Neural progenitor cell (in vitro differentiated cells): ENCODE data around the gene PKD1L1. TPM values are rescaled to one million over a fixed set of nuclear protein-coding genes. Genes with fewer than 3 reads are reported as not detected.

Source experiments
- DNase-seq: peaks from one replicate; pipeline ENCODE4 v3.0.0-alpha.2; 2016; ENCODE audit warnings: low spot score
- H2AFZ ChIP-seq: fragments of 200-600 bp; sonication (generic); replicated peaks from 2 replicates; pipeline ENCODE4 v1.6.1; 2016; ENCODE audit warnings: antibody characterized with exemption
- H3F3A ChIP-seq: fragments of 200-600 bp; sonication (generic); 2 replicates; pipeline ENCODE4 v1.6.1; 2016; ENCODE audit warnings: antibody characterized with exemption, low read depth
- H3K27ac ChIP-seq: fragments of 200-600 bp; sonication (generic); 2 replicates; pipeline ENCODE4 v1.5.1; 2016; ENCODE audit warnings: mild to moderate bottlenecking
- H3K27me3 ChIP-seq: fragments of 200-600 bp; sonication (generic); 2 replicates; pipeline ENCODE4 v1.6.1; 2016; ENCODE audit warnings: mild to moderate bottlenecking, moderate library complexity
- H3K36me3 ChIP-seq: fragments of 200-600 bp; sonication (generic); 2 replicates; pipeline ENCODE4 v1.5.1; 2016
- H3K4me1 ChIP-seq: fragments of 200-600 bp; sonication (generic); 2 replicates; pipeline ENCODE4 v1.6.1; 2016; ENCODE audit warnings: mixed run types
- H3K4me2 ChIP-seq: fragments of 200-600 bp; sonication (generic); 2 replicates; pipeline ENCODE4 v1.6.1; 2016
- H3K4me3 ChIP-seq: fragments of 200-600 bp; sonication (generic); 2 replicates; pipeline ENCODE4 v1.5.1; 2016
- H3K79me2 ChIP-seq: fragments of 200-600 bp; sonication (generic); 2 replicates; pipeline ENCODE4 v1.6.1; 2016; ENCODE audit warnings: low read depth
- H3K9ac ChIP-seq: fragments of 200-600 bp; sonication (generic); 2 replicates; pipeline ENCODE4 v1.6.1; 2016
- H3K9me3 ChIP-seq: fragments of 200-600 bp; sonication (generic); 2 replicates; pipeline ENCODE4 v1.5.1; 2016; ENCODE audit warnings: low read depth
- H4K20me1 ChIP-seq: fragments of 200-600 bp; sonication (generic); 2 replicates; pipeline ENCODE4 v1.6.1; 2016; ENCODE audit warnings: low read depth
- H3K27ac Mint-ChIP-seq: 3 replicates; pipeline ENCODE4 v1.8.0; 2021; ENCODE audit warnings: mixed read lengths
- H3K27me3 Mint-ChIP-seq: 2 replicates; pipeline ENCODE4 v1.8.0; 2022; ENCODE audit warnings: low read depth, mild to moderate bottlenecking, inconsistent platforms, moderate library complexity, mixed read lengths; ENCODE audit not compliant: insufficient read depth
- H3K36me3 Mint-ChIP-seq: 3 replicates; pipeline ENCODE4 v1.8.0; 2021; ENCODE audit warnings: mixed read lengths
- H3K4me1 Mint-ChIP-seq: 3 replicates; pipeline ENCODE4 v1.8.0; 2021; ENCODE audit warnings: mixed read lengths
- H3K4me3 Mint-ChIP-seq: 3 replicates; pipeline ENCODE4 v1.8.0; 2021; ENCODE audit warnings: mild to moderate bottlenecking, moderate library complexity, mixed read lengths
- H3K9me3 Mint-ChIP-seq: 3 replicates; pipeline ENCODE4 v1.8.0; 2020; ENCODE audit warnings: mixed read lengths
- EZH2 ChIP-seq: fragments of 200-600 bp; sonication (generic); IDR thresholded peaks from 2 replicates; pipeline ENCODE4 v1.6.1; 2017; ENCODE audit warnings: antibody characterized with exemption, mild to moderate bottlenecking, moderate library complexity
- EZH2phosphoT487 ChIP-seq: fragments of 200-600 bp; sonication (generic); IDR thresholded peaks from 2 replicates; pipeline ENCODE4 v1.6.1; 2017; ENCODE audit warnings: antibody characterized with exemption
- total RNA-seq: library from RNA; depleted of rRNA; stranded (reverse); fragments of >200 nt; gene quantifications from 2 replicates; pipeline ENCODE4 v1.2.3, GENCODE V29; 2015; ENCODE audit warnings: low replicate concordance
- TF ChIP-seq, protein P1 (sequence below): fragments of 200-600 bp; sonication (generic); IDR thresholded peaks from 2 replicates; pipeline ENCODE4 v1.5.1; 2017; ENCODE audit warnings: antibody characterized with exemption, mild to moderate bottlenecking

The PKD1L1 gene
- total RNA-seq, 1 donor from 2014 or later, result 0.07 TPM

DNA sequence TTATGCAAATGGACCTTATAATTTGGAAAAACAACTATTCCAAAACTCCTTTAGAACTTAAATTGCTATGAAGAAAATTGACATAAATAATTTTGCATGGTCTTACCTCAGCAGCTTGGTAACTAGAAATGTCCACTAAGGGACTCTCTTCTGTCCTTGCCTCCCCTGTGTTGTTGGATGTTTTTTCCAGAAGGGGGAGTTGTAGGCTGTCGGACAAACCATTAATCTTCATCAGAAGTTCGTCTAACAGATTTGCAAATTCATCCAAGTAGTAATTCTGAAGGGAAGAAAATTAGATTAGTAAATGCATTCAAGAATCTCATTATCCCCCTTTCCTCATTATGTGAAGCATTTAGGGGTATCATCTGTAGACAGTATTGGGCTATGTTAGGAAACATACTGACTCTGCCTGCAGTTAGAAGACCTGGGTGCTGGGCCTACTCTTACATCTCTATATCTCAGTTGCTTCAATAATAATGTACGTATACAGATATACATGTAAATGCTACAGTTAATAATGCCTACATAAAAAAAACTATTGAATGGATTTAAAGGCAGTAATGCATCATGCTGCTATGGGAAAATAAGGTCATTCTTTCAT lies 155.6 kb downstream of the PKD1L1 start:
- no peaks in the 10 kb centered on the region for H3K27me3 Mint-ChIP-seq
- Histone ChIP-seq H3K27ac (no peak overlapping the region), H3K9me3 (no peaks in the 10 kb centered on the region), H2AFZ (no peak overlapping the region), H3K4me2 (no peak overlapping the region), H4K20me1 (no peaks in the 10 kb centered on the region), H3K36me3 (no peaks in the 10 kb centered on the region), H3K4me1 (no peaks in the 10 kb centered on the region), H3F3A (no peaks in the 10 kb centered on the region), H3K4me3 (no peak overlapping the region), H3K27me3 (no peaks in the 10 kb centered on the region), H3K79me2 (no peaks in the 10 kb centered on the region), H3K9ac (no peak overlapping the region)
- peak; percentile 25 for DNase-seq
- H3K4me1 Mint-ChIP-seq, result no peaks in the 10 kb centered on the region
- TF ChIP-seq, protein P1, sequence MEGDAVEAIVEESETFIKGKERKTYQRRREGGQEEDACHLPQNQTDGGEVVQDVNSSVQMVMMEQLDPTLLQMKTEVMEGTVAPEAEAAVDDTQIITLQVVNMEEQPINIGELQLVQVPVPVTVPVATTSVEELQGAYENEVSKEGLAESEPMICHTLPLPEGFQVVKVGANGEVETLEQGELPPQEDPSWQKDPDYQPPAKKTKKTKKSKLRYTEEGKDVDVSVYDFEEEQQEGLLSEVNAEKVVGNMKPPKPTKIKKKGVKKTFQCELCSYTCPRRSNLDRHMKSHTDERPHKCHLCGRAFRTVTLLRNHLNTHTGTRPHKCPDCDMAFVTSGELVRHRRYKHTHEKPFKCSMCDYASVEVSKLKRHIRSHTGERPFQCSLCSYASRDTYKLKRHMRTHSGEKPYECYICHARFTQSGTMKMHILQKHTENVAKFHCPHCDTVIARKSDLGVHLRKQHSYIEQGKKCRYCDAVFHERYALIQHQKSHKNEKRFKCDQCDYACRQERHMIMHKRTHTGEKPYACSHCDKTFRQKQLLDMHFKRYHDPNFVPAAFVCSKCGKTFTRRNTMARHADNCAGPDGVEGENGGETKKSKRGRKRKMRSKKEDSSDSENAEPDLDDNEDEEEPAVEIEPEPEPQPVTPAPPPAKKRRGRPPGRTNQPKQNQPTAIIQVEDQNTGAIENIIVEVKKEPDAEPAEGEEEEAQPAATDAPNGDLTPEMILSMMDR, result peak; percentile 58
- TF ChIP-seq EZH2, result no peak
- TF ChIP-seq EZH2phosphoT487, result no peak
- no peaks in the 10 kb centered on the region for H3K36me3 Mint-ChIP-seq
- no peaks in the 10 kb centered on the region for H3K9me3 Mint-ChIP-seq
- no peak overlapping the region for H3K27ac Mint-ChIP-seq
- H3K4me3 Mint-ChIP-seq, result no peak overlapping the region

- Histone ChIP-seq H4K20me1 (no peaks in the 10 kb centered on the region), H3K27ac (no peak overlapping the region), H2AFZ (no peak overlapping the region), H3F3A (no peaks in the 10 kb centered on the region), H3K36me3 (no peaks in the 10 kb centered on the region), H3K4me1 (peaks cover under 1% of the 10 kb centered on the region), H3K9ac (no peak overlapping the region), H3K9me3 (no peaks in the 10 kb centered on the region), H3K4me2 (no peak overlapping the region), H3K4me3 (no peak overlapping the region), H3K27me3 (no peaks in the 10 kb centered on the region), H3K79me2 (no peaks in the 10 kb centered on the region)
- Mint-ChIP-seq H3K27ac (no peak overlapping the region), H3K4me1 (peaks cover 5% of the 10 kb centered on the region), H3K4me3 (no peak overlapping the region), H3K9me3 (no peaks in the 10 kb centered on the region), H3K36me3 (no peaks in the 10 kb centered on the region), H3K27me3 (no peaks in the 10 kb centered on the region)
- TF ChIP-seq EZH2phosphoT487 (no peak), EZH2 (no peak)
- TF ChIP-seq, protein P1, result no peak
- no peak for DNase-seq
These were observed 156.6 kb downstream of the PKD1L1 start for GRCh38 chr7:47791682-47792081.

DNA sequence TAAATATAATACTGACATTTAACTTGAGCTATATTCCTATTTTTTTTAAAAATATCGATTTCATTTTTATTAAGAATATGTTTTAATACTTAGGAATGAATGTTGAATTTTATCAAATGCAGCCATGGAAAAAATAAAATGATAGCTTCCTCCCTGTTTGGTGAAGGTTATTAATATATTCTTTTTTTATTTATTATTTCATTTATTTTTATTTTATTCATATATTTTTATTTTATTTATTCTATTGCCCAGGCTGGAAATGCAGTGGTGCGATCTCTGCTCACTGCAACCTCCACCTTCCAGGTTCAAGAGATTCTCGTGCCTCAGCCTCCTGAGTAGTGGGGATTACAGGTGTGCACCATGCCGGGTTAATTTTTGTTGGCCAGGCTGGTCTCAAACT lies 160.2 kb downstream of the PKD1L1 start:
- no peak overlapping the region for H3K9ac ChIP-seq
- H3F3A ChIP-seq, result no peaks in the 10 kb centered on the region

More for the DNA sequence above, 160.2 kb downstream of the PKD1L1 start:
- Histone ChIP-seq H3K4me1 (peaks cover 4% of the 10 kb centered on the region), H3K79me2 (no peaks in the 10 kb centered on the region), H3K36me3 (no peaks in the 10 kb centered on the region), H4K20me1 (no peaks in the 10 kb centered on the region), H3K27me3 (no peaks in the 10 kb centered on the region), H3K9me3 (no peaks in the 10 kb centered on the region), H3K4me3 (no peak overlapping the region), H3K27ac (no peak overlapping the region), H3K4me2 (no peak overlapping the region), H2AFZ (no peak overlapping the region)
- Mint-ChIP-seq H3K4me3 (no peak overlapping the region), H3K27me3 (no peaks in the 10 kb centered on the region), H3K27ac (no peak overlapping the region), H3K36me3 (no peaks in the 10 kb centered on the region), H3K9me3 (no peaks in the 10 kb centered on the region), H3K4me1 (peaks cover 30% of the 10 kb centered on the region)
- no peak for TF ChIP-seq EZH2
- TF ChIP-seq, protein P1, result no peak
- no peak for TF ChIP-seq EZH2phosphoT487
- no peak for DNase-seq
